CD4-positive, alpha-beta T cell treated with Interferon alpha-2 for 1 hour (primary cell): ENCODE data around the gene STAP1.
A peak's percentile ranks its signal among the peaks of the same experiment; 100 is the strongest.

ENCODE experiments used
- DNase-seq, 2 donors: peaks; one replicate each; pipeline ENCODE4 v3.0.0-alpha.2; 2020 to 2022

STAP1 gene

GRCh38 chr4:67565284-67565683 lies 6.8 kb downstream of the STAP1 start:
- no peak for DNase-seq

- no peak for DNase-seq
These were observed 7.8 kb downstream of the STAP1 start for GRCh38 chr4:67566335-67566734.

- DNase-seq, result no peak
These were observed 10.3 kb downstream of the STAP1 start for GRCh38 chr4:67568820-67569219.

DNA sequence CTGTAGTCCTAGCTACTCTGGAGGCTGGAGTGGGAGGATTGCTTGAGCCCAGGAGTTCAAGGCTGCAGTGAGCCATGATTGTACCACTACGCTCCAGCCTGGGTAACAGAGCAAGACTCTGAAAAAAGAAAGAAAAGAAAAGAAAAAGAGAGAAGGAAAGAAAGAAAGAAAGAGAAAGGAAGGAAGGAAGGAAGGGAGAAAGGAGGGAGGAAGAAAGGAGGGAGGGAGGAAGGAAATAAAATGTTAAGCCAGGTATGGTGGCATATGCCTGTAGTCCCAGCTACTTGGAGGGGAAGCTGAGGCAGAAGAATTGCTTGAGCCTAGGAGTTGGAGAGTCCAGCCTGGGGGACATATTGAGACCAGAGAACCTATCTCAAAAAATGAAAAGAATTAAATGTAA lies 12.0 kb downstream of the STAP1 start:
- DNase-seq, result no peak

GRCh38 chr4:67571975-67572374 lies 13.4 kb downstream of the STAP1 start:
- no peak for DNase-seq

- no peak for DNase-seq
These were observed 14.7 kb downstream of the STAP1 start for GRCh38 chr4:67573193-67573592.

- DNase-seq, result peak; percentile 3 to 32
These were observed 16.9 kb downstream of the STAP1 start for GRCh38 chr4:67575232-67576058.

DNA sequence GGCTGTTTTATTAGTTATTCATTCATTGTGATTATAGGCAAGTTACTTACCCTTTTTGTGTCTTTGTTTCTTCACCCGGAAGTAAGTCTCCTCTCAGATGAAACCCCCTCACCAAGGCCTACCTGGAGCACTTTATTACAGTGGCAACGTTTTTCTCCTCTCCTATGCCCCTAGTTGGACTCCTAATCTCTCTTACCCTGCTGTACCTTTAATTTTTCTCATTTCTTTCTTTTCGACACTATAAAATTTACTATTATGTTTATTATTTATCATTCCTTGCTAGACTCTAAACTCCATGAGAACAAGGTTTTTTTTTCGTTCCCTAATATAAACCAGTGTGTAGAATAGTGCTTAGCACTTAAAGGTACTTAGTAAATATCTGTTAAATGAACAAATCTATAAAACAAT lies 17.5 kb downstream of the STAP1 start:
- DNase-seq, result no peak

DNA sequence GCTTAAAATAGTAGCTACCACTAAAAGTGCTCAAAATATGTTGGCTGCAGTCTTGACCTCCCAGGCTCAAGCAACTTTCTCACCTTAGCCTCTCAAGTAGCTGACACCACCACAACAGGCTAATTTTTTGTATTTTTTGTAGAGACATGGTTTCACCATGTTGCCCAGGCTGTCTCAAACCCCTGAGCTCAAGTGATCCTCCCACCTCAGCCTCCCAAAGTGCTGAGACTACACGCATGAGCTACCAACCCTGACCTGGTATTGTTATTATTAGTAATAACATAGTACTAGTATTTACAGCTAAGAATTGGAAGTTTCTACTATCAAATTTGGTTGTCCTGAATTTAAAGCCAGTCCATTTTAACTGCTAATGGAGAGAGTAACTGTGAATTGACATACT lies 18.0 kb downstream of the STAP1 start:
- DNase-seq, result no peak

GRCh38 chr4:67580577-67580976 lies 22.1 kb downstream of the STAP1 start:
- no peak for DNase-seq

DNA sequence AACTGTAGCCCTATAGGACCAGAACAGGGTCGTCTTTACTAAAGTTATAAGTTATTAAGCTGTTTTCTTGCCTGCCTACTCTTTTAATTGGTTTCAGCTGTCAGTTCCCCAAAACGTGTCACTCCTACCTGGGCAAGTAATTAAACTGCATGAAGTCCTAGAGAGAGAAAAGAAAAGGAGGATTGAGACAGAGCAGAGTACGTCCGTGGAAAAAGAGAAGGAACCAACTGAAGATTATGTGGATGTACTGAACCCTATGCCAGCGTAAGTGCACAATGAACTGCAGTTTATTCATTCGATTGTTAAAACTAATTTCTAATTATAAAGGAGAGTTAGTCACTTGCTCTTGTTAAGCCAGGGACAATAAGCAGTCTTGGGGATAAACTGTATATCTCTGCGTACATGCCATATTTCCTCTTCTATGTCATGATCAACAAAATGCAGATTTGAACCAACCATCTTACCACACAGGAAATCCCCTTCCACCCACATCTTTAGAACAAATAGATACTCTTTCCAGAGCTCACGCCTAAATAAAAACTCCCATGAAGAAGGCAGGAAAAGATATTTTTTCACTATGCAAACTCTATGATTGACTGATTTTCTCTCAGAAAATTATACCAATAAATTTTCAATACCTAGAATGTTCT lies 22.8 kb downstream of the STAP1 start:
- peak in 1 of 2 donors; percentile 33 for DNase-seq

DNA sequence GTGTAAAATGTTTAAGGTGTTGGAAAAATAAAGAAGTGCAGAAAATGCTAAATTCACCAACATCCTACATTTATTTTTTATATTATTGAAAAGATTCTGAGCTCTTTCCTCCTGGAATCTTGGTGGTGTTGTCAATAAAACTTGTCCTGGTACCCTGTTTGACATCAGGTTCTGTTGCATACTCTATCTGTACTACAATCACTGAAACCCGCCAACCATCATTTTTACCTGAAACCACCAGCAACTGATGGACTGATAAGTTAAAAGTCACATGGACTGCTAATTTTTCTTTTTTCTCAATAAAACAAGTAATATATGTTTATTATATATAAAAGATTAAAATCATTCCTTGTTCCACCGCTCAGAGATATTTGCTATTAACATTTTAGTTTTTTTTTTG lies 23.4 kb downstream of the STAP1 start:
- peak in 1 of 2 donors; percentile 8 for DNase-seq

- DNase-seq, result no peak
These were observed 26.0 kb downstream of the STAP1 start for GRCh38 chr4:67584496-67584895.

DNA sequence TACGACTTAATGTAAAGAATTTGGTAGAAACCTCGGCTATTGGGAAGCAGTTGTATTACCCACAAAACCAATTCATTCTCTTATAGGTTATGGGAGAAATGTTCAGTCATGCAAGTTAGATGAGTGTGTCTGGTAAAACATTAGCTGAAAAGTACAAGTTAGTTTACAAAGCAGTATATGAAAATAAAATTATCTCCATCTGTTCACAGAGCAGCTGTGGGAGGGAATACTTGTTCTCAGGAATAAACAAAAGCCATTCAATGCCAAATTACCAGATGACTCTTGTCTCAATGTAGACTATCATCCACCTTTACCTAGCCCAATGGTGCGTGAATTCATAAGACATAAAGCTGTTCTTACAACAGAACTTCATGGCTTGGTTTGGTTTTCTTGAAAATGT lies 28.6 kb downstream of the STAP1 start:
- DNase-seq, result no peak

GRCh38 chr4:67593741-67594175 lies 35.2 kb downstream of the STAP1 start:
- no peak for DNase-seq

- DNase-seq, result no peak
These were observed 44.9 kb downstream of the STAP1 start for GRCh38 chr4:67603310-67604028.

DNA sequence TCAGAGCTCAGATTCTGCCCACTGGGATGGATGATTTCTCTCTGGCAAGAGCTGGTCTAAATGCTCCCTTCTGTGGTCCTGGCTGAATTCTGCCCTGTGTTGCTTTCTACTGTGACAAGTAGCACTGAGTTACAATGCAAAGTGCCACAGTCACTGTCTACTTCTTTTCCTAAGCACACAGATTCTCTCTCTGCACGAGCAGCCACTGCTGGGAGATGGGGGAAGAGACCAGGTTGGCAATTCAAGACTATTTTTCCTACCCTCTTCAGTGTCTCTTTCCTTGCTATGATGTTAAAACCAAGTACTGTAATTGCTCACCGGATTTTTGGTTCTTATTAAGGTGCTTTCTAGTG lies 45.5 kb downstream of the STAP1 start:
- no peak for DNase-seq

- DNase-seq, result no peak
These were observed 46.2 kb downstream of the STAP1 start for GRCh38 chr4:67604749-67605148.

DNA sequence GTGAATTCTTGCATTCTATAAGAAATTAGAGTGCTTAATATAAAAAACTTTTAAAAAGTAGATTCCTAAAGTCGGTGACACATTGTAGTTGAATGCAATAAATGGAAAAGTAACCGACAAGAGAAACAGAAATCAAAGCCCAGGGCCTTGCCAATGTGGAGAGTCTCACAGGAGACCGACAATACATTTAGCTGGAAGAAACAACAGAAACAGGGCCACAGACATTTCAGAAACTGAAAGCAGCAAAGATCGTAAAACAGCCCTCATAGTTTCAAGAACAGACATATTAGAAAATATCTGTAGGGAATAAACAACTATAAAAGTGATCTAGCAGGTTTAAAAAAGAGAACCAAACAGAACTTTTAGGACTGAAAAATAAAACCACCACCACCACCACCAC lies 49.5 kb downstream of the STAP1 start:
- DNase-seq, result no peak

GRCh38 chr4:67614186-67614585 lies 55.7 kb downstream of the STAP1 start:
- DNase-seq, result no peak

DNA sequence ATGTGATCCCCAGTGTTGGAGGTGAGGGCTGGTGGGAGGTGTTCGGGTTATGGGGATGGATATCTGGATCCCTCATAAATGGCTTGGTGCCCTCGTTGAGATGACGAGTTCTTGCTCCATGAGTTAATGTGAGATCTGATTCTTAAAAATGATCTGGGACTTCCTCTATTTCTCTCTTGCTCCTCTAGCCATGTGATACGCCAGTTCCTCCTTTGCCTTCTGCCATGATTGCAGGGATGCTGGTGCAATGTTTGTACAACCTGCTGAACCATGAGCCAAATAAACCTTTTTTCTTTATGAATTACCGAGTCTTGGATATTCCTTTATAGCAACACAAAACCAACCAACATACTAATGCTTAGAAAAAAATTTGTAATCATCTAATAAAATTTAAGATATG lies 56.6 kb downstream of the STAP1 start:
- no peak for DNase-seq

DNA sequence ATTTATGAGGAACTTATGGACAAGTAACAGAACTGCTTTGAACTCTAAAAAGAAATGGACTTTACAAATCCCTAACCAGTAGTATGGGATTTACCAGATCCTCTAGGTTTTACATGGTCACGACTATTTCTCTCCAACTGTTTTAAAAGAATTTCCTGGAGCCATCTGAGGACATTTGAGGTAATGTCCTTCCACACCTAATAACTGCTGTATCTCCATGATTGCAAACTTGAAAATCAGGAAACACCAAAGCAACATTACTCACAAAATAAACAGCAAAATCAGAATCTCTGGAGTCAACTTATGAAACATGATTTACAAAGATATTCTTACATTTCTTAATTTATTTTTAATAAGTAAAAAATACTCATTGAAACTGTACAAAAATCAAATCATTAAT lies 58.0 kb downstream of the STAP1 start:
- no peak for DNase-seq

GRCh38 chr4:67624939-67625338 lies 66.4 kb downstream of the STAP1 start:
- DNase-seq, result no peak

GRCh38 chr4:67632492-67632891 lies 74.0 kb downstream of the STAP1 start:
- no peak for DNase-seq
